ENCODE data around the gene TNFAIP8. TPM values are rescaled to one million over a fixed set of nuclear protein-coding genes. Genes with fewer than 3 reads are reported as not detected.

Gene TNFAIP8
- total RNA-seq, 1 experiment from 2014 or later, result 7.3 TPM

DNA sequence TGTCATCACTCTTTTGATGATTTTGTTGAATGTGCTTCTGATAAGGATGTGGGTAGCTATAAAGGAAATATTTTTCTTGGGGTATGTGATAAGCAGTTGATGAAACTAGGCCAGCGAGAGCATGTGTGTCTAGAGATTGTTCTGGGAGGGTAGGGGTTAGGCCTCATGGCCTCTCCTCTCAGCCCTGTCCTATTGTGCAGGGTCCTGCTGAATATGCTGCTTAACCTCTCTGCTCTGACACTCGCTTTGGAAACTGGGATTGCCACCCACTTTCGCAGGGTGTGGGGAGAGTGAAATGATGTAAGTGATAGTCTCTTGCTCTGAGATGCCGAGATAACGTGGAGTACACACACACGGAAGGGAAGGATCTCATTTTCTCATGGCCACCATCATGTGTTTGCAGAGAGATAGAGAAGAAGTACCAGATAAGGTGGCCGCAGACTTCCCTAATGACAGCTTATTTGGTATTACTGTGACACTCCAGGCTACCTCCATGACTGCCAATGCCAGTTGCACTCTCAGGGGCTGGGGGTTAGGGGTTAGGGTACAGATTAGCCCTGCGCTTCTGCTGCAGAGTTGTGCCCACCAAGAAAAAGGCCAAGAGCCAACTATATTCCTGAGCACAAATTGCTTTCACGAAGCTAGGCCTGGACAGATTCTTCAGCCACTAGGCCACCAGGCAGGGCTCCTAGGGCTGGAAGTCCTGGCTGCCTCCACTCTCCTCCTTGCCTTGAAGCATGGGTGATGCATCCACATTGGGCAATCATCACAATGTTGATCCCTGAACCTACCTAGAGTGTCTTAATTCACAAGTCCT, 25.2 kb upstream of the TNFAIP8 start:
- no peaks in the 10 kb centered on the region for H3K23me2 ChIP-seq (ENCODE audit: insufficient read length, low read depth, low read length, poor library complexity, severe bottlenecking)
- no peaks in the 10 kb centered on the region for H3K79me1 ChIP-seq (ENCODE audit: insufficient read depth, low read depth, low read length, poor library complexity, severe bottlenecking)
- no peak overlapping the region for H3K4me2 ChIP-seq (ENCODE audit: insufficient read depth, insufficient read length, low read length)
- H2BK20ac ChIP-seq (ENCODE audit: low read depth, low read length, poor library complexity, severe bottlenecking), result no peak overlapping the region
- Mint-ChIP-seq H3K27me3 (ENCODE audit: low read depth) (no peaks in the 10 kb centered on the region), H3K4me3 (no peak overlapping the region), H3K36me3 (ENCODE audit: insufficient read depth in 1 of 3, low read depth in 3 of 3) (no peaks in the 10 kb centered on the region), H3K27ac (no peak overlapping the region), H3K4me1 (peaks cover 42 to 45% of the 10 kb centered on the region in 2 experiments), H3K9me3 (no peaks in the 10 kb centered on the region)
- no peaks in the 10 kb centered on the region for H4K20me1 ChIP-seq (ENCODE audit: control insufficient read depth, insufficient read depth, insufficient read length)
- no peak overlapping the region for H3T11ph ChIP-seq (ENCODE audit: low read length)
- no peak overlapping the region for H3K9ac ChIP-seq (ENCODE audit: extremely low read depth, insufficient read length, low read length)
- no peak for DNase-seq
- H3K4me1 ChIP-seq (ENCODE audit: insufficient read depth, low read length), result no peaks in the 10 kb centered on the region; the same call in 1 of the 2 replicates
- H2AK5ac ChIP-seq (ENCODE audit: insufficient read length, low read length), result no peak overlapping the region
- H3K23ac ChIP-seq (ENCODE audit: insufficient read length, low read depth, low read length), result no peak overlapping the region
- H3K9me3 ChIP-seq (ENCODE audit: control insufficient read depth, low read depth, low read length), result no peaks in the 10 kb centered on the region
- no peak overlapping the region for H3K56ac ChIP-seq (ENCODE audit: insufficient read length, low read depth, low read length)
- H2BK5ac ChIP-seq (ENCODE audit: insufficient read length, low read length), result no peak overlapping the region
- H2BK15ac ChIP-seq (ENCODE audit: low read depth, low read length), result no peak overlapping the region
- H4K5ac ChIP-seq (ENCODE audit: insufficient read length, low read depth, low read length), result no peak overlapping the region
- H3K27me3 ChIP-seq (ENCODE audit: insufficient read depth, low read length), result no peaks in the 10 kb centered on the region
- no peak overlapping the region for H2BK12ac ChIP-seq (ENCODE audit: insufficient read length, low read depth, low read length)
- WGBS (ENCODE audit: extremely low coverage, insufficient read length, low lambda C conversion rate), result no CpG with 5 or more reads among the region's 9 CpGs
- H3K79me2 ChIP-seq (ENCODE audit: insufficient read depth, low read length), result no peaks in the 10 kb centered on the region
- no peak overlapping the region for H2AFZ ChIP-seq (ENCODE audit: low read length)
- no peak overlapping the region for H4K91ac ChIP-seq (ENCODE audit: insufficient read length, low read depth, low read length)
- no peak overlapping the region for H2BK120ac ChIP-seq (ENCODE audit: low read depth, low read length, poor library complexity, severe bottlenecking)
- no peak overlapping the region for H3K18ac ChIP-seq (ENCODE audit: insufficient read length, low read depth, low read length)
- H3K14ac ChIP-seq (ENCODE audit: insufficient read depth, low read length), result no peak overlapping the region
- H3K4ac ChIP-seq (ENCODE audit: low read depth, low read length), result no peak overlapping the region
- H4K8ac ChIP-seq (replicated peaks; ENCODE audit: insufficient read length, low read depth, low read length), result no peak overlapping the region
- no peak overlapping the region for H3K27ac ChIP-seq (ENCODE audit: insufficient read length, low read depth, low read length)
- TF ChIP-seq, protein P1, sequence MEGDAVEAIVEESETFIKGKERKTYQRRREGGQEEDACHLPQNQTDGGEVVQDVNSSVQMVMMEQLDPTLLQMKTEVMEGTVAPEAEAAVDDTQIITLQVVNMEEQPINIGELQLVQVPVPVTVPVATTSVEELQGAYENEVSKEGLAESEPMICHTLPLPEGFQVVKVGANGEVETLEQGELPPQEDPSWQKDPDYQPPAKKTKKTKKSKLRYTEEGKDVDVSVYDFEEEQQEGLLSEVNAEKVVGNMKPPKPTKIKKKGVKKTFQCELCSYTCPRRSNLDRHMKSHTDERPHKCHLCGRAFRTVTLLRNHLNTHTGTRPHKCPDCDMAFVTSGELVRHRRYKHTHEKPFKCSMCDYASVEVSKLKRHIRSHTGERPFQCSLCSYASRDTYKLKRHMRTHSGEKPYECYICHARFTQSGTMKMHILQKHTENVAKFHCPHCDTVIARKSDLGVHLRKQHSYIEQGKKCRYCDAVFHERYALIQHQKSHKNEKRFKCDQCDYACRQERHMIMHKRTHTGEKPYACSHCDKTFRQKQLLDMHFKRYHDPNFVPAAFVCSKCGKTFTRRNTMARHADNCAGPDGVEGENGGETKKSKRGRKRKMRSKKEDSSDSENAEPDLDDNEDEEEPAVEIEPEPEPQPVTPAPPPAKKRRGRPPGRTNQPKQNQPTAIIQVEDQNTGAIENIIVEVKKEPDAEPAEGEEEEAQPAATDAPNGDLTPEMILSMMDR (conservative IDR thresholded peaks at IDR 0.05), result no peak

Data from H9 (cell line).